ENCODE data around the gene SLC66A2. TPM values are rescaled to one million over a fixed set of nuclear protein-coding genes. Genes with fewer than 3 reads are reported as not detected.
A peak's percentile ranks its signal among the peaks of the same experiment; 100 is the strongest.

Gene SLC66A2
- total and polyA plus RNA-seq, 2 of the 13 experiments (the other 11 are each of a cell fraction or from before 2014, with no cell fraction given): 33.5 to 41.9 TPM

GRCh38 chr18:79985172-79985571, 33.7 kb upstream of the SLC66A2 start (continued):
- TF ChIP-seq SNAPC4 (CRISPR knock-in tag; IDR thresholded peaks at IDR 0.05) (no peak), WIZ (CRISPR knock-in tag; IDR thresholded peaks at IDR 0.05) (no peak), ASH2L (IDR thresholded peaks at IDR 0.05; ENCODE audit: insufficient read length, low read depth, low read length) (peak; percentile 18), PHF8 (CRISPR knock-in tag; IDR thresholded peaks at IDR 0.05) (no peak), SSRP1 (CRISPR knock-in tag; IDR thresholded peaks at IDR 0.05) (no peak), CHD4 (IDR thresholded peaks at IDR 0.05; ENCODE audit: borderline replicate concordance, low read length) (no peak), SPEN (CRISPR knock-in tag; IDR thresholded peaks at IDR 0.05; ENCODE audit: low read depth) (no peak), USF2 (IDR thresholded peaks at IDR 0.05; ENCODE audit: low read depth, low read length) (no peak), USF2 (CRISPR knock-in tag; IDR thresholded peaks at IDR 0.05; ENCODE audit: borderline replicate concordance) (no peak), ZNF550 (CRISPR knock-in tag; IDR thresholded peaks at IDR 0.05; ENCODE audit: borderline replicate concordance) (no peak), RBFOX2 (IDR thresholded peaks at IDR 0.05; ENCODE audit: low read depth, low read length) (no peak), GFI1 (CRISPR knock-in tag; IDR thresholded peaks at IDR 0.05; ENCODE audit: borderline replicate concordance) (no peak), CCAR2 (optimal IDR thresholded peaks at IDR 0.05; ENCODE audit: low read depth, low read length) (no peak), ZNF780A (CRISPR knock-in tag; IDR thresholded peaks at IDR 0.05) (no peak), SP2 (CRISPR knock-in tag; IDR thresholded peaks at IDR 0.05) (no peak), TAF15 (IDR thresholded peaks at IDR 0.05; ENCODE audit: low read depth, low read length, poor library complexity, severe bottlenecking) (no peak), POLR2A (IDR thresholded peaks at IDR 0.05; ENCODE audit: insufficient read depth in 1 of 2, low read depth in 2 of 2, low read length in 2 of 2) (no peak), MAX (IDR thresholded peaks at IDR 0.05) (peak; percentile 79), SNRNP70 (IDR thresholded peaks at IDR 0.05; ENCODE audit: low read depth, low read length) (no peak), ZMAT5 (CRISPR knock-in tag; IDR thresholded peaks at IDR 0.05; ENCODE audit: borderline replicate concordance, low read depth) (no peak), ZBTB34 (CRISPR knock-in tag; IDR thresholded peaks at IDR 0.05) (no peak), ARID2 (CRISPR knock-in tag; IDR thresholded peaks at IDR 0.05; ENCODE audit: borderline replicate concordance) (no peak), PAWR (CRISPR knock-in tag; IDR thresholded peaks at IDR 0.05; ENCODE audit: borderline replicate concordance) (no peak)
